ENCODE results near the gene NEMP1. TPM values are rescaled to one million over a fixed set of nuclear protein-coding genes. Genes with fewer than 3 reads are reported as not detected.

The NEMP1 gene
- total and polyA plus RNA-seq, 2 donors (not counting 1 experiment from before 2014, with no cell fraction given), result 8.4 to 11.1 TPM

DNA sequence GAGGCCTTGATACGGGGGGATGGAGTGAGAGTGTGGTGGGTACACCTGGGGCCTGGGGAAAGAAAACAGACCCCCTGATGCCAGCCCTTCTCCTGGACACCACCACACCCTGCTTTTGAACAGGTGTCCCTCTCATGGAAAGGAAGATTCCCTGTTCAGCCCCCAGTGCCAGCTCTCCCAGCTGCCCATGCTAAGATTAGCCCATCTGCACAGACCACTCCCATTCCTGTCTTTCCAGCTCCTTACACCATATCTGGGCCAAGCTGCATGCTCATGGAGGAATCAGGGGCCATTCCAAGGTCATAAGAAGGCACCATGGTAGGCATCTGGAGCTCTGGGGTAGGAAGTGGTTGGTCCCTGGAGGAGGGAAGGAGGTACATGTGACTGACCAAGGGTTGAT lies 20.0 kb upstream of the NEMP1 start:
- no peak for DNase-seq (ENCODE audit: low read depth in 2 of 2)
- no peak overlapping the region for H3K27ac ChIP-seq (ENCODE audit: insufficient read depth, low read length)
- H3K9ac ChIP-seq (ENCODE audit: insufficient read depth, low read length), result no peak overlapping the region
- H2AFZ ChIP-seq (ENCODE audit: low read length), result no peak overlapping the region
- H3K27me3 ChIP-seq (ENCODE audit: control insufficient read depth, insufficient read depth, low read length), result no peaks in the 10 kb centered on the region
- no peak for TF ChIP-seq EZH2 (IDR thresholded peaks at IDR 0.05; ENCODE audit: low read length, missing control alignments)
- TF ChIP-seq, protein P1, sequence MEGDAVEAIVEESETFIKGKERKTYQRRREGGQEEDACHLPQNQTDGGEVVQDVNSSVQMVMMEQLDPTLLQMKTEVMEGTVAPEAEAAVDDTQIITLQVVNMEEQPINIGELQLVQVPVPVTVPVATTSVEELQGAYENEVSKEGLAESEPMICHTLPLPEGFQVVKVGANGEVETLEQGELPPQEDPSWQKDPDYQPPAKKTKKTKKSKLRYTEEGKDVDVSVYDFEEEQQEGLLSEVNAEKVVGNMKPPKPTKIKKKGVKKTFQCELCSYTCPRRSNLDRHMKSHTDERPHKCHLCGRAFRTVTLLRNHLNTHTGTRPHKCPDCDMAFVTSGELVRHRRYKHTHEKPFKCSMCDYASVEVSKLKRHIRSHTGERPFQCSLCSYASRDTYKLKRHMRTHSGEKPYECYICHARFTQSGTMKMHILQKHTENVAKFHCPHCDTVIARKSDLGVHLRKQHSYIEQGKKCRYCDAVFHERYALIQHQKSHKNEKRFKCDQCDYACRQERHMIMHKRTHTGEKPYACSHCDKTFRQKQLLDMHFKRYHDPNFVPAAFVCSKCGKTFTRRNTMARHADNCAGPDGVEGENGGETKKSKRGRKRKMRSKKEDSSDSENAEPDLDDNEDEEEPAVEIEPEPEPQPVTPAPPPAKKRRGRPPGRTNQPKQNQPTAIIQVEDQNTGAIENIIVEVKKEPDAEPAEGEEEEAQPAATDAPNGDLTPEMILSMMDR (conservative IDR thresholded peaks at IDR 0.05 in 1 of 2, IDR thresholded peaks at IDR 0.05 in 1 of 2; ENCODE audit: low read depth in 1 of 2, low read length in 2 of 2), result no peak
- peaks cover 3% of the 10 kb centered on the region for H3K79me2 ChIP-seq (ENCODE audit: control insufficient read depth, insufficient read depth, low read length)
- no peaks in the 10 kb centered on the region for H3K9me3 ChIP-seq (ENCODE audit: control insufficient read depth, insufficient read depth, low read depth, low read length)
- peaks cover 35% of the 10 kb centered on the region for H3K36me3 ChIP-seq (ENCODE audit: control insufficient read depth, insufficient read depth, low read length)
- peaks cover 11% of the 10 kb centered on the region for H3K4me1 ChIP-seq (ENCODE audit: control insufficient read depth, extremely low read depth, insufficient read depth, low read length)
- H4K20me1 ChIP-seq (ENCODE audit: control insufficient read depth, extremely low read depth, insufficient read depth, low read length), result no peaks in the 10 kb centered on the region
- H3K4me2 ChIP-seq (ENCODE audit: extremely low read depth, insufficient read depth, low read length), result no peak overlapping the region
- H3K4me3 ChIP-seq (replicated peaks in 1 of 4; ENCODE audit: control extremely low read depth in 1 of 4, insufficient read depth in 1 of 4, low read depth in 3 of 4, low read length in 4 of 4), result no peak overlapping the region

DNA sequence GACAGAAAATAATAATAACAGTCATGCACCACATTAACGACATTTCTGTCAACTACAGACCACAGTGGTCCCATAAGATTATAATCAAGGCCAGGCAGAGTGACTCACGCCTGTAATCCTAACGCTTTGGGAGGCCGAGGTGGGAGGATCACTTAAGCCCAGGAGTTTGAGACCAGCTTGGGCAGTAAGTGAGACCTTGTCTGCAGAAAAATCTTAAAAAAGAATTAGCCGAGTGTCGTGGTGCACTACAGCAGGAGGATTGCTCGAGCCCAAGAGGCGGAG lies 18.9 kb upstream of the NEMP1 start:
- Histone ChIP-seq H4K20me1 (ENCODE audit: control insufficient read depth, extremely low read depth, insufficient read depth, low read length) (no peaks in the 10 kb centered on the region), H3K4me1 (ENCODE audit: control insufficient read depth, extremely low read depth, insufficient read depth, low read length) (peaks cover 18% of the 10 kb centered on the region), H3K9ac (ENCODE audit: insufficient read depth, low read length) (no peak overlapping the region), H3K27ac (ENCODE audit: insufficient read depth, low read length) (no peak overlapping the region), H3K79me2 (ENCODE audit: control insufficient read depth, insufficient read depth, low read length) (peaks cover 12% of the 10 kb centered on the region), H3K36me3 (ENCODE audit: control insufficient read depth, insufficient read depth, low read length) (peaks cover 40% of the 10 kb centered on the region), H3K4me3 (replicated peaks in 1 of 4; ENCODE audit: control extremely low read depth in 1 of 4, insufficient read depth in 1 of 4, low read depth in 3 of 4, low read length in 4 of 4) (no peak overlapping the region), H3K4me2 (ENCODE audit: extremely low read depth, insufficient read depth, low read length) (no peak overlapping the region), H2AFZ (ENCODE audit: low read length) (no peak overlapping the region), H3K27me3 (ENCODE audit: control insufficient read depth, insufficient read depth, low read length) (no peaks in the 10 kb centered on the region), H3K9me3 (ENCODE audit: control insufficient read depth, insufficient read depth, low read depth, low read length) (no peaks in the 10 kb centered on the region)
- TF ChIP-seq, protein P1 (conservative IDR thresholded peaks at IDR 0.05 in 1 of 2, IDR thresholded peaks at IDR 0.05 in 1 of 2; ENCODE audit: low read depth in 1 of 2, low read length in 2 of 2), result no peak
- TF ChIP-seq EZH2 (IDR thresholded peaks at IDR 0.05; ENCODE audit: low read length, missing control alignments), result no peak
- DNase-seq (ENCODE audit: low read depth in 2 of 2), result no peak

DNA sequence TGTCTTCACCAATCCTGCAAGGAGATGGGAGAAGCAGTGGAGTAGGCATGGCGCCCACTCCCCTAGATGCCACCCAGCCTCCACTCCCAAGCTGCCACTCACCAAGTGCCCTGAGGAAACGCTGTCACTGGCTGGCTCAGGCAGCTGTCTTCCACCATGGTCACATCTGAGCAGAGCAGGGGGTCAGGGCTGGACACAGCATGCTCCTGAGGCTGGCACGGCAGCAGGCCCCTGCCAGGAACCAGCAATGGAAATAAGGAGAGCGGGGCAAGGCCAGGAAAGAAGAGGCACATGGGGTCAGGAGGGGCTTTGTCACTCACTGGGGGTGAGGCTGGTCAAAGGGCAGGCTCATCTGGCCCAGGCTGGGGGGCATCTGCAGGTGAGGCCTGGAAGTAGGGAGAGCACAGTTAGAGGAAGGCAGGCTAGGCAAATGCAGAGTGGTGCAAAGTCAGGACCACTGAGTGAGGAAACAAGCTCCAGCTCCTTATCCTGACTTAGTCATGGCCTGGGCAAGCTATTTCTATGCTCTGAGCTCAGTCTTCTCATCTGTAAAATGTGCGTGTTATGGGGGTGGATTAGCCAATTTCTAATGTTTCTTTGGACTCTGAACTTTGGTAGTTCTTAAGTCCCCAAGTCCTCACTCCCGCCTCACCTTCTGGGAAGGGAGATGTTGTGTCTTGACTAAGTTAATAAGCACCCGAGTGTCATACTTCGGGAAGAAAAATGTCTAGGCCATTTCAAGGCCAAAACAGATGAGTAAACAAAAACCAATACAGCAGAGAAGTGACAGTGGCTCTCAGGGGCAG lies 18.4 kb upstream of the NEMP1 start:
- Histone ChIP-seq H3K4me3 (replicated peaks in 1 of 4; ENCODE audit: control extremely low read depth in 1 of 4, insufficient read depth in 1 of 4, low read depth in 3 of 4, low read length in 4 of 4) (no peak overlapping the region), H3K27me3 (ENCODE audit: control insufficient read depth, insufficient read depth, low read length) (no peaks in the 10 kb centered on the region), H3K9me3 (ENCODE audit: control insufficient read depth, insufficient read depth, low read depth, low read length) (no peaks in the 10 kb centered on the region), H3K4me1 (ENCODE audit: control insufficient read depth, extremely low read depth, insufficient read depth, low read length) (peaks cover 20% of the 10 kb centered on the region), H3K4me2 (ENCODE audit: extremely low read depth, insufficient read depth, low read length) (no peak overlapping the region), H4K20me1 (ENCODE audit: control insufficient read depth, extremely low read depth, insufficient read depth, low read length) (no peaks in the 10 kb centered on the region), H3K9ac (ENCODE audit: insufficient read depth, low read length) (no peak overlapping the region), H3K36me3 (ENCODE audit: control insufficient read depth, insufficient read depth, low read length) (peaks cover 42% of the 10 kb centered on the region), H2AFZ (ENCODE audit: low read length) (no peak overlapping the region), H3K79me2 (ENCODE audit: control insufficient read depth, insufficient read depth, low read length) (peaks cover 17% of the 10 kb centered on the region), H3K27ac (ENCODE audit: insufficient read depth, low read length) (no peak overlapping the region)
- no peak for DNase-seq (ENCODE audit: low read depth in 2 of 2)
- no peak for TF ChIP-seq EZH2 (IDR thresholded peaks at IDR 0.05; ENCODE audit: low read length, missing control alignments)
- TF ChIP-seq, protein P1 (conservative IDR thresholded peaks at IDR 0.05 in 1 of 2, IDR thresholded peaks at IDR 0.05 in 1 of 2; ENCODE audit: low read depth in 1 of 2, low read length in 2 of 2), result no peak

Data from fibroblast of lung (primary cell).